AG10803 (cell line): ENCODE data around the gene EIF4G3.

ENCODE experiments used
- DNase-seq: peaks from one replicate; pipeline ENCODE4 v3.0.0; 2010; ENCODE audit warnings: low read depth
- H3K4me3 ChIP-seq: 2 replicates; pipeline ENCODE4 v1.5.1; 2011; ENCODE audit warnings: mild to moderate bottlenecking, low read length, control low read depth
- CTCF ChIP-seq: conservative IDR thresholded peaks from 2 replicates; pipeline ENCODE4 v1.5.1; 2011; ENCODE audit warnings: mild to moderate bottlenecking, low read length, control low read depth, inconsistent platforms

EIF4G3 gene

GRCh38 chr1:20849100-20849499 lies 327.6 kb downstream of the EIF4G3 start:
- DNase-seq, result no peak
- no peak overlapping the region for H3K4me3 ChIP-seq

GRCh38 chr1:20848162-20848561 lies 328.5 kb downstream of the EIF4G3 start:
- no peak overlapping the region for H3K4me3 ChIP-seq
- TF ChIP-seq CTCF, result no peak
- no peak for DNase-seq

More at GRCh38 chr1:20849100-20849499, 327.6 kb downstream of the EIF4G3 start:
- no peak for TF ChIP-seq CTCF

GRCh38 chr1:20847611-20848080 lies 329.1 kb downstream of the EIF4G3 start:
- H3K4me3 ChIP-seq, result no peak overlapping the region
- TF ChIP-seq CTCF, result no peak

GRCh38 chr1:20846461-20847374 lies 330.0 kb downstream of the EIF4G3 start:
- TF ChIP-seq CTCF, result no peak
- DNase-seq, result no peak
- no peak overlapping the region for H3K4me3 ChIP-seq

More at GRCh38 chr1:20847611-20848080, 329.1 kb downstream of the EIF4G3 start:
- no peak for DNase-seq

- H3K4me3 ChIP-seq, result no peak overlapping the region
- no peak for TF ChIP-seq CTCF
- no peak for DNase-seq
Observed at GRCh38 chr1:20840731-20841130, 336.0 kb downstream of the EIF4G3 start.

GRCh38 chr1:20837554-20838192 lies 339.0 kb downstream of the EIF4G3 start:
- TF ChIP-seq CTCF, result no peak
- no peak for DNase-seq
- H3K4me3 ChIP-seq, result no peak overlapping the region
